Measurements from ENCODE around the gene GPANK1. TPM values are rescaled to one million over a fixed set of nuclear protein-coding genes. Genes with fewer than 3 reads are reported as not detected.

The GPANK1 gene
- total and polyA plus RNA-seq, 10 of the 15 experiments (the other 5 are each of a cell fraction or from before 2014, with no cell fraction given): 11.7 to 36.3 (median 17.5) TPM

GRCh38 chr6:31624070-31624469 is 40.7 kb downstream of the GPANK1 start:
- ChIA-PET RAD21 (ENCODE audit: unreplicated experiment) (interaction anchor here (0.6 kb wide), 1 partner anchor 212 kb away, joined by 3 read pairs; no protein-coding TSS in a partner anchor), SMC1A (ENCODE audit: uncharacterized antibody, unreplicated experiment) (interaction anchor here (1.8 kb wide), 1 partner anchor 30 kb away, joined by 3 read pairs; no protein-coding TSS in a partner anchor), POLR2A (interaction anchor here (5.2 kb wide), 1 partner anchor 29 kb away, joined by 58 read pairs; the partner anchor contains the start of genes APOM and BAG6), CTCF (interaction anchor here (3.0 kb wide), 1 partner anchor 26 kb away, joined by 17 read pairs; no protein-coding TSS in a partner anchor)
- H3K27me3 ChIP-seq (replicated peaks in 1 of 2; ENCODE audit: control insufficient read depth in 2 of 2, insufficient read depth in 2 of 2, low read length in 1 of 2): no peaks in the 10 kb centered on the region
- no peak for ATAC-seq
- H4K20me1 ChIP-seq (ENCODE audit: control insufficient read depth, insufficient read depth): peaks cover 4% of the 10 kb centered on the region; the same call in 1 of the 2 replicates
- no peak for TF ChIP-seq ESRRA (IDR thresholded peaks at IDR 0.05; ENCODE audit: low read length)
- peaks cover 39% of the 10 kb centered on the region for H3K79me2 ChIP-seq (ENCODE audit: control insufficient read depth, insufficient read depth, low read length)
- BruUV-seq (replicated peaks): no TSS peak
- WGBS (ENCODE audit: insufficient coverage, insufficient replicate concordance, low lambda C conversion rate, missing lambda C conversion rate): 99% methylated on average over 10 of the region's 10 CpGs
- H2AFZ ChIP-seq (ENCODE audit: control insufficient read depth, low read depth, low read length): no peak overlapping the region
- H3K4me1 ChIP-seq (ENCODE audit: control insufficient read depth, insufficient read depth, low read length): peaks cover 2% of the 10 kb centered on the region
- no peak overlapping the region for H3K9ac ChIP-seq (ENCODE audit: control insufficient read depth, insufficient read depth, low read length)
- H3K4me2 ChIP-seq (ENCODE audit: control insufficient read depth, insufficient read depth): no peak overlapping the region
- no peaks in the 10 kb centered on the region for H3K9me3 ChIP-seq (replicated peaks; ENCODE audit: control insufficient read depth, insufficient read depth, low read length)
- no peak for FAIRE-seq
- no peak overlapping the region for H3K4me3 ChIP-seq
- DNase-seq (ENCODE audit: low read depth, low spot score): no peak
- in situ Hi-C loops (cut with MboI): no loop called here
- intact Hi-C loops (cut with micrococcal nuclease; ENCODE audit: unreplicated experiment): no loop called here
- no peak overlapping the region for H3K27ac ChIP-seq (ENCODE audit: control insufficient read depth, insufficient read depth)
- peaks cover 39 to 42% of the 10 kb centered on the region in 2 experiments for H3K36me3 ChIP-seq (ENCODE audit: control insufficient read depth in 2 of 2, insufficient read depth in 2 of 2, low read length in 1 of 2)

GRCh38 chr6:31622684-31623091 is 42.1 kb downstream of the GPANK1 start:
- ChIA-PET RAD21 (ENCODE audit: unreplicated experiment) (interaction anchor here (0.7 to 2.6 kb wide), 6 partner anchors 29 to 147 kb away, joined by 3 to 11 read pairs (median 4); partner anchors contain the start of genes ATP6V1G2, BAG6, NFKBIL1 and TNF), POLR2A (interaction anchor here (0.6 to 5.2 kb wide), 10 partner anchors 16 to 183 kb away, joined by 3 to 58 read pairs (median 3); partner anchors contain the start of genes ABHD16A, APOM, BAG6 and C6orf47), SMC1A (ENCODE audit: uncharacterized antibody, unreplicated experiment) (interaction anchor here (0.7 to 2.9 kb wide), 14 partner anchors 10 to 240 kb away, joined by 3 to 15 read pairs (median 3); partner anchors contain the start of genes BAG6, C6orf47, GPANK1 and NEU1), CTCF (interaction anchor here (0.9 to 3.0 kb wide), 14 partner anchors 10 to 210 kb away, joined by 3 to 17 read pairs (median 4); partner anchors contain the start of genes ABHD16A, ATP6V1G2, BAG6 and LST1)
- FAIRE-seq: no peak
- Histone ChIP-seq H3K4me1 (ENCODE audit: control insufficient read depth, insufficient read depth, low read length) (peaks cover 2% of the 10 kb centered on the region), H3K4me3 (peak overlapping the region; percentile 86; the same call in 1 of the 2 replicates), H3K27me3 (replicated peaks in 1 of 2; ENCODE audit: control insufficient read depth in 2 of 2, insufficient read depth in 2 of 2, low read length in 1 of 2) (no peaks in the 10 kb centered on the region), H3K9me3 (replicated peaks; ENCODE audit: control insufficient read depth, insufficient read depth, low read length) (no peaks in the 10 kb centered on the region), H3K79me2 (ENCODE audit: control insufficient read depth, insufficient read depth, low read length) (peaks cover 39% of the 10 kb centered on the region), H3K36me3 (ENCODE audit: control insufficient read depth in 2 of 2, insufficient read depth in 2 of 2, low read length in 1 of 2) (peaks cover 31 to 39% of the 10 kb centered on the region in 2 experiments), H3K27ac (ENCODE audit: control insufficient read depth, insufficient read depth) (no peak overlapping the region), H4K20me1 (ENCODE audit: control insufficient read depth, insufficient read depth) (peaks cover 4% of the 10 kb centered on the region; the same call in 1 of the 2 replicates), H3K9ac (ENCODE audit: control insufficient read depth, insufficient read depth, low read length) (peak overlapping the region; percentile 99; the same call in 1 of the 2 replicates), H3K4me2 (ENCODE audit: control insufficient read depth, insufficient read depth) (peak overlapping the region; percentile 74), H2AFZ (ENCODE audit: control insufficient read depth, low read depth, low read length) (no peak overlapping the region)
- 86% methylated on average over 10 of the region's 10 CpGs for WGBS (ENCODE audit: insufficient coverage, insufficient replicate concordance, low lambda C conversion rate, missing lambda C conversion rate)
- ATAC-seq: no peak
- TF ChIP-seq BHLHE40 (IDR thresholded peaks at IDR 0.05; ENCODE audit: borderline replicate concordance in 1 of 2, low read depth in 2 of 2, low read length in 1 of 2) (peak; percentile 19 to 57; a peak in 2 of 4 replicates), SIX5 (IDR thresholded peaks at IDR 0.05; ENCODE audit: low read depth, low read length, severe bottlenecking) (no peak), POLR2A (IDR thresholded peaks at IDR 0.05; ENCODE audit: low read depth, low read length) (0 out of 2 replicates have a peak, but pooled peaks have one; percentile 15), POLR2AphosphoS5 (IDR thresholded peaks at IDR 0.05; ENCODE audit: low read length) (0 out of 2 replicates have a peak, but pooled peaks have one; percentile 24), SMAD5 (IDR thresholded peaks at IDR 0.05; ENCODE audit: low read depth) (peak; percentile 52; the same call in 1 of the 2 replicates), HDGF (IDR thresholded peaks at IDR 0.05) (no peak)
- no TSS peak for BruUV-seq (replicated peaks)
- intact Hi-C loops (cut with micrococcal nuclease; ENCODE audit: unreplicated experiment) (no loop called here), in situ Hi-C loops (cut with MboI) (no loop called here)
- no peak for DNase-seq (ENCODE audit: low read depth, low spot score)

Measured in GM12878 (cell line).